Subcutaneous abdominal adipose tissue (tissue), 5 donors: ENCODE data around the gene SLC7A1.

Experiments
- H3K27ac ChIP-seq: one replicate; pipeline ENCODE4 v1.7.0; 2013; ENCODE audit warnings: low read depth, mild to moderate bottlenecking, inconsistent platforms, low read length, moderate library complexity
- H3K27me3 ChIP-seq, 5 donors: one replicate each; pipeline ENCODE4 v1.7.0; 2013; ENCODE audit warnings: low read length in 5 of 5, inconsistent platforms in 1 of 5; ENCODE audit not compliant: control insufficient read depth in 5 of 5, insufficient read depth in 4 of 5
- H3K36me3 ChIP-seq, 5 donors: one replicate each; pipeline ENCODE4 v1.7.0; 2013; ENCODE audit warnings: low read length in 5 of 5; ENCODE audit not compliant: control insufficient read depth in 5 of 5, insufficient read depth in 5 of 5
- H3K4me1 ChIP-seq, 5 donors: one replicate each; pipeline ENCODE4 v1.7.0; 2013; ENCODE audit warnings: low read length in 5 of 5, mild to moderate bottlenecking in 3 of 5, moderate library complexity in 1 of 5; ENCODE audit not compliant: control insufficient read depth in 5 of 5, insufficient read depth in 5 of 5
- H3K4me3 ChIP-seq, 5 donors: one replicate each; pipeline ENCODE4 v1.7.0; 2013; ENCODE audit warnings: low read length in 5 of 5, low read depth in 1 of 5
- H3K9ac ChIP-seq, 5 donors: one replicate each; pipeline ENCODE4 v1.7.0; 2013; ENCODE audit warnings: low read length in 5 of 5, mild to moderate bottlenecking in 4 of 5, moderate library complexity in 3 of 5
- H3K9me3 ChIP-seq, 5 donors: one replicate each; pipeline ENCODE4 v1.7.0; 2013; ENCODE audit warnings: low read length in 5 of 5; ENCODE audit not compliant: control insufficient read depth in 5 of 5
- donor health status: healthy.
- donor health status: healthy.
- donor health status: healthy.
- donor health status: healthy.
- donor health status: healthy.

SLC7A1 gene

GRCh38 chr13:29543230-29544215 lies 52.0 kb downstream of the SLC7A1 start:
- no peak overlapping the region for H3K4me3 ChIP-seq
- H3K9ac ChIP-seq: no peak overlapping the region
- no peaks in the 10 kb centered on the region for H3K27me3 ChIP-seq
- H3K36me3 ChIP-seq: no peaks in the 10 kb centered on the region
- H3K27ac ChIP-seq: no peak overlapping the region
- peaks cover 0 to 17% (median 7%) of the 10 kb centered on the region in 5 donors for H3K4me1 ChIP-seq
- no peaks in the 10 kb centered on the region for H3K9me3 ChIP-seq

DNA sequence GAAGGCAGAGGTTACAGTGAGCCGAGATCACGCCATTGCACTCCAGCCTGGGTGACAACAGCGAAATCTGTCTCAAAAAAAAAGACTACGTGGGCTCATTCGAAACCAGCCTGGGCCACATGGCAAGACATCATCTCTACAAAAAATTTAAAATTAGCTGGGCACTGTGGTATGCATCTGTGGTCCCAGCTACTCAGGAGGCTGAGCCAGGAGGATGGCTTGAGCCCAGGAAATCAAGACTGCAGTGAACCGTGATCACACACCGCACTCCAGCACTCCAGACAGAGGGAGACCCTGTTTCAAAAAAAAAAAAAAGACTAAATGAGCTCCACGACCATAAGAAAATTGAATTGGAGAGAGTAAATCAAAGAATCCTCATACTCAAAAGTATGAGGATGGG lies 53.1 kb downstream of the SLC7A1 start:
- Histone ChIP-seq H3K4me1 (peaks cover 2 to 29% (median 18%) of the 10 kb centered on the region in 5 donors), H3K27ac (no peak overlapping the region), H3K27me3 (no peaks in the 10 kb centered on the region), H3K9ac (no peak overlapping the region), H3K9me3 (no peaks in the 10 kb centered on the region), H3K36me3 (no peaks in the 10 kb centered on the region), H3K4me3 (no peak overlapping the region)

- Histone ChIP-seq H3K9me3 (no peaks in the 10 kb centered on the region), H3K9ac (no peak overlapping the region), H3K4me3 (no peak overlapping the region), H3K4me1 (peaks cover 4 to 22% (median 18%) of the 10 kb centered on the region in 5 donors), H3K27ac (no peak overlapping the region), H3K27me3 (no peaks in the 10 kb centered on the region), H3K36me3 (no peaks in the 10 kb centered on the region)
Observed at GRCh38 chr13:29541400-29541799, 54.1 kb downstream of the SLC7A1 start.

DNA sequence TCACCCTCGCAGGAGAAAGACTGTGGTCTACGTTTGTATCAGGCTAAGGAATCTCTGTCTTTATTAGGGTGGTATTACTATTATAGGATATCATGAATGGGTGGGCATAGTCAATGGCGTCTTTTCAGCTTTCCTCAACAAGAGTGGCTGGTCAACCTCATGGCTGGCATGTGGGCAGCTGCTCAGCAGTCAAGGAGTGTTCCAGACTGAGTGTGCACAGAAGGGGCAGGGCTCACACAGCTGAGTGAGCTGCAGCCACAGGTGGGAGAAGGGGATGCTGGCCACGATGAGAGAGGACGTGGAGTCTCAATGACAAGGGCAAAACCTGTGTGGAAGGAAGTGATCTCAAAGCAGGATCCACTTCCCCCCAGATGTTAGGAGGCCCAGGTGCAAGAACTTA lies 54.7 kb downstream of the SLC7A1 start:
- H3K9me3 ChIP-seq: no peaks in the 10 kb centered on the region
- no peak overlapping the region for H3K9ac ChIP-seq
- no peak overlapping the region for H3K4me3 ChIP-seq
- peaks cover 0 to 1% (median 0%) of the 10 kb centered on the region in 5 donors for H3K36me3 ChIP-seq
- H3K27me3 ChIP-seq: no peaks in the 10 kb centered on the region
- no peak overlapping the region for H3K27ac ChIP-seq
- peaks cover 4 to 20% (median 18%) of the 10 kb centered on the region in 5 donors for H3K4me1 ChIP-seq

- Histone ChIP-seq H3K27ac (no peak overlapping the region), H3K9me3 (no peaks in the 10 kb centered on the region), H3K4me3 (no peak overlapping the region), H3K4me1 (peaks cover 4 to 20% (median 18%) of the 10 kb centered on the region in 5 donors), H3K36me3 (peaks cover 0 to 3% (median 0%) of the 10 kb centered on the region in 5 donors), H3K27me3 (no peaks in the 10 kb centered on the region), H3K9ac (no peak overlapping the region)
Observed at GRCh38 chr13:29540334-29540733, 55.2 kb downstream of the SLC7A1 start.

GRCh38 chr13:29539856-29540255 lies 55.6 kb downstream of the SLC7A1 start:
- H3K4me3 ChIP-seq: no peak overlapping the region
- H3K9ac ChIP-seq: no peak overlapping the region
- peaks cover 0 to 3% (median 0%) of the 10 kb centered on the region in 5 donors for H3K36me3 ChIP-seq
- no peak overlapping the region for H3K27ac ChIP-seq
- H3K9me3 ChIP-seq: no peaks in the 10 kb centered on the region
- H3K27me3 ChIP-seq: no peaks in the 10 kb centered on the region
- H3K4me1 ChIP-seq: peaks cover 4 to 20% (median 18%) of the 10 kb centered on the region in 5 donors

DNA sequence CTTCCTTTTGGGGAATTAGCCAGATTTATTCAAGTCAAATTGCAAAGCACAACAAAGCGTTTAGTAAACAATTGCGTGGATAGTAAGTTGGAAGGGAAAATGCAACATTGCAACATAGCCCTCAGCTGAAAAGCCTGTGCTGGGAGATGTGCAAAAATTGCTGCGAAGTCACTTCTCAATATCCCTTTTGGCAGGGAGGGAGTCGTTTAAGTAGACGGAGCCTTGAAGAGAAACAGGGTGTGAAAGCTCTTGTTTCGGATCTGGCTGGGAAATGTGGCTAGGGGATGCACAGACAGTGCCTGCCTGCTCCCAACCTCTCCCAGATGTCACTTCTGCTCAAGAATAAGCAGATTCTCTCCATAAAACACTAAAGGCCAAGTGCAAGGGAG lies 56.8 kb downstream of the SLC7A1 start:
- Histone ChIP-seq H3K36me3 (peaks cover 0 to 3% (median 0%) of the 10 kb centered on the region in 5 donors), H3K9me3 (no peaks in the 10 kb centered on the region), H3K27me3 (no peaks in the 10 kb centered on the region), H3K9ac (no peak overlapping the region), H3K4me3 (no peak overlapping the region), H3K4me1 (peaks cover 4 to 20% (median 18%) of the 10 kb centered on the region in 5 donors), H3K27ac (no peak overlapping the region)

DNA sequence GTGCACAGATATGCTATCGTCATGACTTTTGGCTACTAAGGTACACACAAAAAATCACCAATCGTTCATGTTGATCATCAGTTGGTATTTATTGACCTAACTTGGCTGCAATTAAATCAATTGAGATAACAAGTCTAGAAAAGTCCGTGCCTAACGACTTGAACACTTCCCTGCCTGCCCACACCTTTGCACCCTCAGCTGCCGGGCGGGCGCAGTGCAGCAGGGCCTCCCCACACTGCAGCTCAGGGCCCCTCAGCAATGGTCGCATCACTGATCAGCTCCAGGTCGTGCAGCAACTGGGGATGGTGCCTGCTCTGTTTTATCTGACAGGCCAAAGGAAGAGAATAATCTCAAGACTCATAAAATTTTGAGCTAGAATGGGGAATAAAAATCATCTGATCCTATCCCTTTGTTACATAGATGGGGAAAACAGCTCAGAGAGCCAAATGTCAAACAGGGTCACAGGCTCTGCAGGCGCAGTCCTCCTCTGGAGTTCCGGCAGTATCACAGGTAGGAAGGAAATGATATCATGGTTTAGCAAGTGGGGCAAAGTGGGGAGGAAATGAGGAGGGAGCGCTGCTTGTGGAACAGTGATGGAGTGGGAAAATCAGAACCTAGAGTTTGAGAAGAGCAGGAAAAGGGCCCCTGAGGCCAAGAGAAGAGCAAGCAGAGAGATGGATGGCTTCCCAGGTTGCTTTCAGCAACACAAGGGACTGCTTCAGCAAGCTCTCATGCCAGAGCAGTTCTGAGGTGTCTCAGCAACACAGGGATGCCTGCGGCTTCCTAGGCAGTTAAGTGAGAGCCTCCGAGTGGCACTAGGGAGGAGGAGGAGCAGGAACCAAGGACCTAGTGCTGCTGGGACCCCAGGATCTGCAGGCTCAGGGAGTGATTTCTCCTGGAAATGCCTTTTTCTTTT lies 57.5 kb downstream of the SLC7A1 start:
- no peaks in the 10 kb centered on the region for H3K9me3 ChIP-seq
- no peak overlapping the region for H3K9ac ChIP-seq
- no peak overlapping the region for H3K27ac ChIP-seq
- H3K36me3 ChIP-seq: peaks cover 0 to 3% (median 0%) of the 10 kb centered on the region in 5 donors
- no peaks in the 10 kb centered on the region for H3K27me3 ChIP-seq
- H3K4me3 ChIP-seq: no peak overlapping the region
- peaks cover 4 to 22% (median 18%) of the 10 kb centered on the region in 5 donors for H3K4me1 ChIP-seq

DNA sequence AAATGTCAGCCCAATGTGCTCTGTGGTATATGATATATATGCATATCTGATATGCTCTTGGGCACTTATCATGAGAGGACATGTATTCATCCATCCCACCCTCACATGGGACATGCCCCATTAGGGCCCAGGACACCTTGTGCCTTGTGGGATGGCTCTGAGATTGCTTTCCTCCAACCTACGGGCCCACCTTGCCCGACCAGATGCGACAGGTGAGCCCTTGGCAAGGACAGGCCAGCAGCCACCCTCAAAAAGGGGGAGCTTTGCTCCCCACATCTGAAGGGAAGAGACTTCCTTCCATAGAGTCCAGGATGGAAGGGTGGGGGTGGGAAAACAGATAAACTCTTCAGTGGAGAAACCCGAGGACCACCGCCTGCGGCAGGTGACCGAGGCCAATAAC lies 58.6 kb downstream of the SLC7A1 start:
- peaks cover 4 to 26% (median 21%) of the 10 kb centered on the region in 5 donors for H3K4me1 ChIP-seq
- no peak overlapping the region for H3K27ac ChIP-seq
- H3K9me3 ChIP-seq: no peaks in the 10 kb centered on the region
- no peak overlapping the region for H3K4me3 ChIP-seq
- H3K9ac ChIP-seq: no peak overlapping the region
- no peaks in the 10 kb centered on the region for H3K27me3 ChIP-seq
- H3K36me3 ChIP-seq: peaks cover 0 to 3% (median 0%) of the 10 kb centered on the region in 5 donors
